WTC11 (cell line): Measurements from ENCODE around the gene CDR2.

Source experiments
- CDX4 ChIP-seq: fragments of 250-450 bp; sonication (Bioruptor Pico); IDR thresholded peaks from 2 replicates; pipeline ENCODE4 v1.9.0; 2021; ENCODE audit warnings: moderate library complexity, mild to moderate bottlenecking, inconsistent platforms, borderline replicate concordance
- CREB1 ChIP-seq: sonication (generic); formaldehyde crosslinking; IDR thresholded peaks from 2 replicates; pipeline ENCODE4 v1.8.0; 2023; ENCODE audit warnings: mild to moderate bottlenecking, missing genetic modification reagents
- CTCF ChIP-seq: fragments of 200-600 bp; IDR thresholded peaks from 2 replicates; pipeline ENCODE4 v1.8.0; 2022; ENCODE audit warnings: antibody characterized with exemption
- E2F1 ChIP-seq: sonication (generic); formaldehyde crosslinking; IDR thresholded peaks from 2 replicates; pipeline ENCODE4 v1.8.0; 2022; ENCODE audit warnings: mild to moderate bottlenecking, missing genetic modification reagents
- HMGXB4 ChIP-seq: sonication (generic); formaldehyde crosslinking; IDR thresholded peaks from 2 replicates; pipeline ENCODE4 v1.8.1; 2023; ENCODE audit warnings: mild to moderate bottlenecking, moderate library complexity, missing genetic modification reagents
- MAX ChIP-seq: sonication (generic); formaldehyde crosslinking; IDR thresholded peaks from 2 replicates; pipeline ENCODE4 v1.8.0; 2022; ENCODE audit warnings: mild to moderate bottlenecking, missing genetic modification reagents
- NR1H2 ChIP-seq: sonication (generic); formaldehyde crosslinking; IDR thresholded peaks from 2 replicates; pipeline ENCODE4 v1.9.0; 2021; ENCODE audit warnings: mild to moderate bottlenecking, moderate library complexity, missing genetic modification reagents
- NR3C1 ChIP-seq: sonication (generic); formaldehyde crosslinking; conservative IDR thresholded peaks from 2 replicates; pipeline ENCODE4 v1.8.1; 2023; ENCODE audit warnings: low read depth, mild to moderate bottlenecking, missing genetic modification reagents
- RELA ChIP-seq: sonication (generic); formaldehyde crosslinking; IDR thresholded peaks from 2 replicates; pipeline ENCODE4 v1.8.1; 2022; ENCODE audit warnings: missing genetic modification reagents, mild to moderate bottlenecking, borderline replicate concordance
- TF ChIP-seq, protein P1 (sequence below): sonication (generic); formaldehyde crosslinking; IDR thresholded peaks from 2 replicates; pipeline ENCODE4 v1.8.1; 2022; ENCODE audit warnings: low read depth, mild to moderate bottlenecking, moderate library complexity, missing genetic modification reagents, borderline replicate concordance
- TF ChIP-seq, protein P2 (sequence below): sonication (generic); formaldehyde crosslinking; IDR thresholded peaks from 2 replicates; pipeline ENCODE4 v1.8.0; 2023; ENCODE audit warnings: missing genetic modification reagents
- TF ChIP-seq, protein P3 (sequence below): sonication (generic); formaldehyde crosslinking; IDR thresholded peaks from 2 replicates; pipeline ENCODE4 v1.8.1; 2022; ENCODE audit warnings: missing genetic modification reagents, borderline replicate concordance

DNA sequence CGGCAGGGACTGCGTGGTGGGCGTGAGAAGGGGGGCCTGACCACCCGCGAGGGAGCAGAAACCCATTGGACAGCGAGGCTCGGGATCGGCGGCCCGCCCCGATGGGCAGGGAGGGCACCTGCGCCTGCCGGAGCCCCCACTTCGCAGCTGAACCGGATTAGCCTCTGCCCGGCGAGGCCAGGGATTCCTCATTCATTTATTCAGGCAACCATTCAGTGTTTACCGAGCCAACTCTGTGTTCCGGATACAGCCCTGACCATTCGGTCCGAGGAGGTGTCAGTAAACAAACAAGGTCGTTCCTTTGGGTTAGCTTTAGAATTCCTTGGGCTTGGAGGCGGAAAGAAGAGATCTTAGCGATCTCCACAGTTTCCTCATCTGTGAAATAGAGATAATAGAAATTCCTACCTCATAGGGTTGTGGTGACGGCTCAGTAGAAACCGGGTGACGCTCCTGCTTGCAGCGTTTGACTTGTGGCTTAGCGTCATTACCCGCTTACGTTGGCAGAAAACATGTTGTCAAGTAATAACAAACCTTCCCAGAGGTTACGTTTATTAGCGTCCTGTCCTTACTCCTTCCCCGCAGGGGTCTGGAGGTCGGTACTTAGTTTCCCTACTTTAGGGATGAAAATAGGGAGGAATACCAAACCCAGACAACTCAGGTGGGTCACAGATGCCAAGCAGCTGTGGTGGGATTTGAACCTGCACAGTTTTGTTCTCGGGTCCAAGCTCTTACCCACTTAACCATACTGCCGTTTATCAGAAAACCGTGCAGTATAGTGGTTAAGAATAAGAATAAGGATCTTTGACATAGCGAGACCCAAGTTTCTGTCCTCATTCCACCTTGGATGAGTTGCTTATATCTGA, 76.3 kb downstream of the CDR2 start:
- no peak for TF ChIP-seq CTCF
- TF ChIP-seq MAX (CRISPR knock-in tag) = no peak
- no peak; the same call in 1 of the 2 replicates for TF ChIP-seq CREB1 (CRISPR knock-in tag)
- no peak for TF ChIP-seq NR3C1 (CRISPR knock-in tag)
- no peak for TF ChIP-seq RELA (CRISPR knock-in tag)
- TF ChIP-seq NR1H2 (CRISPR knock-in tag) = no peak
- TF ChIP-seq HMGXB4 (CRISPR knock-in tag) = no peak
- TF ChIP-seq, protein P1, sequence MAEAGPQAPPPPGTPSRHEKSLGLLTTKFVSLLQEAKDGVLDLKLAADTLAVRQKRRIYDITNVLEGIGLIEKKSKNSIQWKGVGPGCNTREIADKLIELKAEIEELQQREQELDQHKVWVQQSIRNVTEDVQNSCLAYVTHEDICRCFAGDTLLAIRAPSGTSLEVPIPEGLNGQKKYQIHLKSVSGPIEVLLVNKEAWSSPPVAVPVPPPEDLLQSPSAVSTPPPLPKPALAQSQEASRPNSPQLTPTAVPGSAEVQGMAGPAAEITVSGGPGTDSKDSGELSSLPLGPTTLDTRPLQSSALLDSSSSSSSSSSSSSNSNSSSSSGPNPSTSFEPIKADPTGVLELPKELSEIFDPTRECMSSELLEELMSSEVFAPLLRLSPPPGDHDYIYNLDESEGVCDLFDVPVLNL (CRISPR knock-in tag) = no peak
- TF ChIP-seq, protein P2, sequence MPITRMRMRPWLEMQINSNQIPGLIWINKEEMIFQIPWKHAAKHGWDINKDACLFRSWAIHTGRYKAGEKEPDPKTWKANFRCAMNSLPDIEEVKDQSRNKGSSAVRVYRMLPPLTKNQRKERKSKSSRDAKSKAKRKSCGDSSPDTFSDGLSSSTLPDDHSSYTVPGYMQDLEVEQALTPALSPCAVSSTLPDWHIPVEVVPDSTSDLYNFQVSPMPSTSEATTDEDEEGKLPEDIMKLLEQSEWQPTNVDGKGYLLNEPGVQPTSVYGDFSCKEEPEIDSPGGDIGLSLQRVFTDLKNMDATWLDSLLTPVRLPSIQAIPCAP = no peak
- TF ChIP-seq, protein P3, sequence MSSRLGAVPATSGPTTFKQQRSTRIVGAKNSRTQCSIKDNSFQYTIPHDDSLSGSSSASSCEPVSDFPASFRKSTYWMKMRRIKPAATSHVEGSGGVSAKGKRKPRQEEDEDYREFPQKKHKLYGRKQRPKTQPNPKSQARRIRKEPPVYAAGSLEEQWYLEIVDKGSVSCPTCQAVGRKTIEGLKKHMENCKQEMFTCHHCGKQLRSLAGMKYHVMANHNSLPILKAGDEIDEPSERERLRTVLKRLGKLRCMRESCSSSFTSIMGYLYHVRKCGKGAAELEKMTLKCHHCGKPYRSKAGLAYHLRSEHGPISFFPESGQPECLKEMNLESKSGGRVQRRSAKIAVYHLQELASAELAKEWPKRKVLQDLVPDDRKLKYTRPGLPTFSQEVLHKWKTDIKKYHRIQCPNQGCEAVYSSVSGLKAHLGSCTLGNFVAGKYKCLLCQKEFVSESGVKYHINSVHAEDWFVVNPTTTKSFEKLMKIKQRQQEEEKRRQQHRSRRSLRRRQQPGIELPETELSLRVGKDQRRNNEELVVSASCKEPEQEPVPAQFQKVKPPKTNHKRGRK (CRISPR knock-in tag) = no peak
- TF ChIP-seq E2F1 (CRISPR knock-in tag) = no peak
- no peak for TF ChIP-seq CDX4 (CRISPR knock-in tag)
